Choroid plexus epithelial cell (primary cell): ENCODE measurements around the gene HCK.

ENCODE experiments used
- DNase-seq: peaks from one replicate; pipeline ENCODE4 v3.0.0-alpha.2; 2010; ENCODE audit warnings: low read depth
- H3K4me3 ChIP-seq: 2 replicates; pipeline ENCODE4 v1.5.1; 2011; ENCODE audit warnings: low read depth, mild to moderate bottlenecking, control low read depth, low read length, moderate library complexity
- TF ChIP-seq, protein P1 (sequence below): conservative IDR thresholded peaks from 2 replicates; pipeline ENCODE4 v1.5.1; 2011; ENCODE audit warnings: low read depth, mild to moderate bottlenecking, control low read depth, inconsistent platforms, low read length, moderate library complexity

The HCK gene

DNA sequence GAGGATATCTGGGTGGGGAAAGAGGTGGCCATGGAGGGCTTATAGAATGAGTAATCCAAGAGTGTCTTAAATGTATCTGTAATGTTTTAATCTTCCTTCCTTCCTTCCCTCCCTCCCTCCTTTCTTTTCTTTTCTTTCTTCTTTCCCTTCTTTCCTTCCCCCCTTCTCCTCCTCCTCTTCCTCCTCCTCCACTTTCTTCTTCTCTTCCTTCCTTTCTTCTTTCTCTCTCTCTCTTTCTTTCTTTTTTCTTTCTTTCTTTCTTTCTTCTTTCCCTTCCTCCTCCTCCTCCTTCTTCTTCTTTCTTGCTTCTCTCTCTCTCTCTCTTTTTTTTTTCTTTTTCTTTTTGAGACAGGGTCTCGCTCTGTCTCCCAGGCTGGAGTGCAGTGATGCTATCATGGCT lies 7.1 kb downstream of the HCK start:
- TF ChIP-seq, protein P1, sequence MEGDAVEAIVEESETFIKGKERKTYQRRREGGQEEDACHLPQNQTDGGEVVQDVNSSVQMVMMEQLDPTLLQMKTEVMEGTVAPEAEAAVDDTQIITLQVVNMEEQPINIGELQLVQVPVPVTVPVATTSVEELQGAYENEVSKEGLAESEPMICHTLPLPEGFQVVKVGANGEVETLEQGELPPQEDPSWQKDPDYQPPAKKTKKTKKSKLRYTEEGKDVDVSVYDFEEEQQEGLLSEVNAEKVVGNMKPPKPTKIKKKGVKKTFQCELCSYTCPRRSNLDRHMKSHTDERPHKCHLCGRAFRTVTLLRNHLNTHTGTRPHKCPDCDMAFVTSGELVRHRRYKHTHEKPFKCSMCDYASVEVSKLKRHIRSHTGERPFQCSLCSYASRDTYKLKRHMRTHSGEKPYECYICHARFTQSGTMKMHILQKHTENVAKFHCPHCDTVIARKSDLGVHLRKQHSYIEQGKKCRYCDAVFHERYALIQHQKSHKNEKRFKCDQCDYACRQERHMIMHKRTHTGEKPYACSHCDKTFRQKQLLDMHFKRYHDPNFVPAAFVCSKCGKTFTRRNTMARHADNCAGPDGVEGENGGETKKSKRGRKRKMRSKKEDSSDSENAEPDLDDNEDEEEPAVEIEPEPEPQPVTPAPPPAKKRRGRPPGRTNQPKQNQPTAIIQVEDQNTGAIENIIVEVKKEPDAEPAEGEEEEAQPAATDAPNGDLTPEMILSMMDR: no peak
- DNase-seq: no peak
- H3K4me3 ChIP-seq: no peak overlapping the region

DNA sequence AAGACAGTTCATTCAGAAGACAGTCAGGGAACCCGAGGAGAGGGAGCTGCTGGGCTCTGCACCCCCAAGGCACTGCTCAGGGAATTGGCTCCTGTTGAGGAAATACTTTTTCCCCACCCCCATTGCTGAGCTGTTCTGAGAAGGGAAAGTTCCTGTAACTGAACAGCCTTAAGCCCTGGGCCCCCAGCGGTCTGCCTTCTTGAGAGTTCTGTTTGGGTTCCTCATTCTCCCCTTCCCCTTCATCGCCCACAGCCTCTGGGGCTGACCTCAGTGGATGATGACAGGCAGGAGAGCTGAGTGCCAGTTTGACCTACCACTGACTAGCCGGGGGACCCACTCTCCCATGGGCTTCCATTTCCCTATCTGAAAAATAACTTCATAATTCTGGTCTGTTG lies 10.7 kb downstream of the HCK start:
- no peak for DNase-seq
- TF ChIP-seq, protein P1: no peak
- no peak overlapping the region for H3K4me3 ChIP-seq

DNA sequence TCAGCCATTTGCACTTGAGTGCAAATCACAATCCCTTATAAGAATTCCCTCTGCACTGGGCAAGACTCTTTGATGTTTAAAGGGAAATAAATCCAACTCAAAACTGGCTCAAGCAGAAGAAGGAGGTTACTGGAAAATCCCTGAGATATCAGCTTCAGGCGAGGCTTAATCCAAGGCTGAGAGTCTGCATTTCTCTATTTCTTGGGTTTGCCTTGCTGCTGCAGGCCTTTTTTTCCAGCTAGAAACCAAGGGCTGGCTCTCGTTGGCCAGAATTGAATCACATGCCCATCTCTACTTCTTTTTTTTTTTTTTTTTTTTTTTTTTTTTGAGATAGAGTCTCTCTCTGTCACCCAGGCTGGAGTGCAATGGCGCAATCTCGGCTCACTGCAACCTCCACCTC lies 11.7 kb downstream of the HCK start:
- H3K4me3 ChIP-seq: no peak overlapping the region
- TF ChIP-seq, protein P1: no peak
- DNase-seq: no peak

DNA sequence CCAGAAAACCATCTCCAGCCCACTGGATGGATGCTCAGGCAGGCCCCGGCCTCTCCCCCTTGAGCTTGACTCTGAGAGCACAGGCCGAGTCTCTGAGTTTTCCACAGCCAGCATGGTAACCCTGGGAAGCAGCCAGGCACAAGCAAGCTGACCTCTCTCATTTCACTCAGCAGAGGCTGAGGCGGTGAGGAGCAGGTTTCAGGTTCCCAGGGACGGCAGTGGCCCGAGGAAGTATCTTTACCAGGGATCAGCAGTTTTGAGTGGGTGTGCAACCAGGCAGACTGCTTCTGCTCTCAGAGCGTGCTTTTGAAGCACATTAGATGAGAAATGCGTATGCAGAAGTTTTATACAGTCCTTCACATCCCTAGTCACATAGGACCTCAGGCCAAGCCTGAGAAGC lies 12.6 kb downstream of the HCK start:
- TF ChIP-seq, protein P1: no peak
- H3K4me3 ChIP-seq: no peak overlapping the region
- no peak for DNase-seq

DNA sequence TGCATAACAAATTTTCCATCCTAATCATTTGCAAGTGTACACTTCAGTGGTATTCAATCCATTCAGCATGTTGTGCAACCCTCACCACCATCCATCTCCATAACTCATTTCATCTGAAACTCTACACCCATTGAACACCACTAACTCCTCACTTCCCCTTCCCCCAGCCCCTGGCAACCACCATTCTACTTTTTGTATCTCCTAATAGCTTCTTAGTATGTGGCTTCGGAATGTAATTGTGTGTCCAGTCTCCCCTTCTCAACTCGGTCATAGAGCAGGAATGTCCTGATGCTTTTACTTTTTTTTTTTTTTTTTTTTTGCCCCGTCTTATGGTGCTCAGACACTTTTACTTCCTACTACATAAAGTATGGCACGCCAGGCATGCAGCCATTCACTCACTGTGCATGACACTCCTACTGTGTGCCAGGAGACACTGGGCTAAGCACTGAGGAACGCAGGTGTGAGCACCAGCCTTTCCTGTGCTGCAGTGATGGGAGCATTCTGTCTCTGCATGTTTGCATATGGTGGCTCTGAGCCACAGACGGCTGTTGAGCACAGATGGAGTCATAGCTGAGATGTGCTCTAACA lies 15.3 kb downstream of the HCK start:
- no peak overlapping the region for H3K4me3 ChIP-seq
- TF ChIP-seq, protein P1: no peak
- peak; percentile 83 for DNase-seq

DNA sequence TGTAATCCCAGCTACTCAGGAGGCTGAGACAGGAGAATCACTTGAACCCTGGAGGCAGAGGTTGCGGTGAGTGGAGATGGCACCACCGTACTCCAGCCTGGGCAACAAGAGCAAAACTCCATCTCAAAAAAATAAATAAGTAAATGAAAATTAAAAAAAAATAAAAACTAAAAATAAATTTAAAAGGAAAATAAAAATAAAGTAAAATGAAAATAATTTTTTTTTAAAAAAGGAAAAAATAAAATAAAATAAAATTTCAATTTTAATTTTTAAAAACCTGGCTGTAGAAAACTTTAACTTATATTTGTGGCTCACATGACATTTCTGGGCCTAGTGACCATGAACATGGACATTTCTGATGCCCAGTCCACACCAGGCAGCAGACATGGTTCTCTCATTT lies 16.1 kb downstream of the HCK start:
- TF ChIP-seq, protein P1: no peak
- no peak for DNase-seq
- no peak overlapping the region for H3K4me3 ChIP-seq

DNA sequence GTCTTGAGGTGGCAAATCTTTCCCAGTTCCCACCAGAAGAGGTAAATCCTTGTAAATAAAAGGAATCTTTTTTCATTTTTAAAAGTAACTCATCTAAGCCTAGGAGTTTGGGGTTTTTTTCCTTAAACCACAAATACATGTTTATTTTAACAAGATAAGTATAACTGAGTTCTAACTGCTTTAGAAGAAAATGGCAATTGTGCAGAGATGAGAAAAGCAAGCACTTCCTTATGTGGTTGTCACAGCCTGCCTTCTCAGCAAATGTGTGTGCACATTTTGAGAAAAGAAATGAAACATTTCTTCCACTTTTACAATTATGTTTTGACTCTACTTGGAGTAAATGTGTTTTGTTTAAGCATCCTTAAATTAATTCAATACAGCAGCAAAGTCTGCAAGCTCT lies 17.7 kb downstream of the HCK start:
- TF ChIP-seq, protein P1: no peak
- no peak overlapping the region for H3K4me3 ChIP-seq
- DNase-seq: peak; percentile 13
